T-cell (primary cell): ENCODE results near the gene INTS11. TPM values are rescaled to one million over a fixed set of nuclear protein-coding genes. Genes with fewer than 3 reads are reported as not detected.

ENCODE experiments used
- ATAC-seq, 4 experiments: fragments of 200-7000 bp in 3 of 4; fragments of 150-1000 bp in 1 of 4; cut with Tn5 transposase; replicated peaks in 1 of 4; 1 replicate in 3 of 4; 2 replicates in 1 of 4; pipeline ENCODE4 v1.10.0; 2021; ENCODE audit warnings: moderate library complexity in 3 of 4, mild to moderate bottlenecking in 2 of 4, moderate number of reproducible peaks in 1 of 4
- CTCF ChIA-PET, 2 donors: fragments of 300-600 bp; sonication (Branson Sonifier 250); formaldehyde crosslinking; loops; one replicate each; lab custom pipeline; 2022; ENCODE audit warnings: antibody characterized with exemption in 2 of 2; lab: Charles Lee
- POLR2A ChIA-PET, 2 donors: fragments of 300-600 bp; sonication (Branson Sonifier 250); formaldehyde crosslinking; loops; one replicate each; lab custom pipeline; 2022; ENCODE audit warnings: antibody characterized with exemption in 2 of 2; lab: Charles Lee
- DNase-seq, 35 experiments: peaks; one replicate each; pipeline versions ENCODE4 v3.0.0 to v3.0.0-alpha.2; 2013 to 2023
- H3K27ac ChIP-seq: one replicate; pipeline ENCODE4 v1.5.1; 2013; ENCODE audit warnings: low read length
- H3K27me3 ChIP-seq, 2 experiments: replicated peaks in 1 of 2; 1 replicate in 1 of 2; 2 replicates in 1 of 2; pipeline versions ENCODE4 v1.6.1 to v1.7.0; 2013; ENCODE audit warnings: low read length in 1 of 2, mixed read lengths in 1 of 2; ENCODE audit not compliant: control insufficient read depth in 2 of 2, insufficient read depth in 2 of 2; ENCODE audit errors: extremely low read depth in 1 of 2
- H3K36me3 ChIP-seq, 2 donors: 1 replicate in 1 of 2; 2 replicates in 1 of 2; pipeline versions ENCODE4 v1.6.1 to v1.7.0; 2013; ENCODE audit warnings: low read length in 1 of 2; ENCODE audit not compliant: control insufficient read depth in 2 of 2, insufficient read depth in 1 of 2; ENCODE audit errors: extremely low read depth in 1 of 2
- H3K4me1 ChIP-seq, 2 experiments: 1 replicate in 1 of 2; 2 replicates in 1 of 2; pipeline versions ENCODE4 v1.6.1 to v1.7.0; 2013; ENCODE audit warnings: low read length in 2 of 2, mixed read lengths in 1 of 2; ENCODE audit not compliant: insufficient read depth in 2 of 2, control insufficient read depth in 1 of 2; ENCODE audit errors: extremely low read depth in 1 of 2
- H3K4me3 ChIP-seq, 2 donors: 1 replicate in 1 of 2; 2 replicates in 1 of 2; pipeline versions ENCODE4 v1.5.1 to v1.7.0; 2013; ENCODE audit warnings: mild to moderate bottlenecking in 2 of 2, low read length in 1 of 2, moderate library complexity in 1 of 2; ENCODE audit not compliant: control insufficient read depth in 1 of 2; ENCODE audit errors: extremely low read depth in 1 of 2
- H3K9me3 ChIP-seq: 2 replicates; pipeline ENCODE4 v1.7.0; 2013
- H3K27ac Mint-ChIP-seq, 2 donors: one replicate each; pipeline ENCODE4 v1.8.0; 2020 to 2021; ENCODE audit warnings: mild to moderate bottlenecking in 2 of 2, mixed read lengths in 2 of 2
- H3K27me3 Mint-ChIP-seq, 2 donors: one replicate each; pipeline ENCODE4 v1.8.0; 2021 to 2022; ENCODE audit warnings: mixed read lengths in 2 of 2
- H3K36me3 Mint-ChIP-seq: one replicate; pipeline ENCODE4 v1.8.0; 2021; ENCODE audit warnings: mixed read lengths
- H3K4me1 Mint-ChIP-seq, 3 donors: one replicate each; pipeline ENCODE4 v1.8.0; 2020 to 2022; ENCODE audit warnings: mixed read lengths in 3 of 3, mild to moderate bottlenecking in 1 of 3
- H3K4me3 Mint-ChIP-seq, 3 donors: one replicate each; pipeline ENCODE4 v1.8.0; 2020 to 2022; ENCODE audit warnings: mild to moderate bottlenecking in 3 of 3, mixed read lengths in 3 of 3, moderate library complexity in 3 of 3
- H3K9me3 Mint-ChIP-seq, 3 donors: one replicate each; pipeline ENCODE4 v1.8.0; 2020 to 2022; ENCODE audit warnings: mixed read lengths in 3 of 3
- WGBS: methylation state at CpG from one replicate; pipeline ENCODE4 v1.1.5; 2013; ENCODE audit warnings: missing lambda C conversion rate; ENCODE audit not compliant: insufficient coverage; 5-methylcytosine and 5-hydroxymethylcytosine counted together
- total RNA-seq, 35 experiments: library from RNA in 6 of 35; stranded (reverse) in 6 of 35; fragments of 120-200 nt in 1 of 35; gene quantifications; one replicate each; pipeline versions ENCODE4 v1.2.1 to v1.2.4 and lab custom pipeline; 2013 to 2026

INTS11 gene
- total RNA-seq, 5 donors from 2014 or later (not counting 1 experiment from before 2014, with no cell fraction given) = 161 to 200 (median 182) TPM

- no peak overlapping the region for H3K4me3 Mint-ChIP-seq
- DNase-seq = no peak
- no peak for ATAC-seq
- H3K36me3 Mint-ChIP-seq = no peaks in the 10 kb centered on the region
- no peaks in the 10 kb centered on the region for H3K9me3 Mint-ChIP-seq
- Histone ChIP-seq H3K4me1 (no peaks in the 10 kb centered on the region), H3K27ac (no peak overlapping the region), H3K4me3 (no peak overlapping the region), H3K27me3 (peaks cover 0 to 25% of the 10 kb centered on the region in 2 experiments), H3K36me3 (no peaks in the 10 kb centered on the region), H3K9me3 (no peaks in the 10 kb centered on the region)
- CTCF ChIA-PET = no interaction called here
- no peak overlapping the region for H3K27ac Mint-ChIP-seq
- no peaks in the 10 kb centered on the region for H3K4me1 Mint-ChIP-seq
- POLR2A ChIA-PET = no interaction called here
- no peaks in the 10 kb centered on the region for H3K27me3 Mint-ChIP-seq
- WGBS = 94% methylated on average over 23 of the region's 32 CpGs
Measured at GRCh38 chr1:1284221-1285101, 40.0 kb downstream of the INTS11 start.

- WGBS = 33% methylated on average over 3 of the region's 9 CpGs
- Histone ChIP-seq H3K9me3 (no peaks in the 10 kb centered on the region), H3K36me3 (no peaks in the 10 kb centered on the region), H3K27me3 (peaks cover 0 to 25% of the 10 kb centered on the region in 2 experiments), H3K4me1 (no peaks in the 10 kb centered on the region), H3K27ac (no peak overlapping the region), H3K4me3 (no peak overlapping the region)
- Mint-ChIP-seq H3K4me1 (no peaks in the 10 kb centered on the region), H3K36me3 (no peaks in the 10 kb centered on the region), H3K4me3 (no peak overlapping the region), H3K27me3 (no peaks in the 10 kb centered on the region), H3K27ac (no peak overlapping the region), H3K9me3 (no peaks in the 10 kb centered on the region)
- ChIA-PET POLR2A (no interaction called here), CTCF (no interaction called here)
- DNase-seq (no peak), ATAC-seq (no peak)
Measured at GRCh38 chr1:1283821-1284220, 40.6 kb downstream of the INTS11 start.

GRCh38 chr1:1282998-1283397 is 41.5 kb downstream of the INTS11 start:
- Mint-ChIP-seq H3K9me3 (no peaks in the 10 kb centered on the region), H3K4me1 (no peaks in the 10 kb centered on the region), H3K27ac (no peak overlapping the region), H3K36me3 (no peaks in the 10 kb centered on the region), H3K4me3 (no peak overlapping the region), H3K27me3 (no peaks in the 10 kb centered on the region)
- CTCF ChIA-PET = no interaction called here
- Histone ChIP-seq H3K9me3 (no peaks in the 10 kb centered on the region), H3K27me3 (peaks cover 0 to 25% of the 10 kb centered on the region in 2 experiments), H3K27ac (no peak overlapping the region), H3K4me1 (no peaks in the 10 kb centered on the region), H3K4me3 (no peak overlapping the region), H3K36me3 (no peaks in the 10 kb centered on the region)
- ATAC-seq = no peak
- 89% methylated on average over 9 of the region's 14 CpGs for WGBS
- POLR2A ChIA-PET = no interaction called here
- DNase-seq = no peak

GRCh38 chr1:1281533-1282321 is 42.7 kb downstream of the INTS11 start:
- Histone ChIP-seq H3K27ac (no peak overlapping the region), H3K27me3 (peaks cover 0 to 20% of the 10 kb centered on the region in 2 experiments), H3K4me3 (no peak overlapping the region), H3K9me3 (no peaks in the 10 kb centered on the region), H3K36me3 (no peaks in the 10 kb centered on the region), H3K4me1 (no peaks in the 10 kb centered on the region)
- Mint-ChIP-seq H3K9me3 (no peaks in the 10 kb centered on the region), H3K27me3 (no peaks in the 10 kb centered on the region), H3K4me1 (no peaks in the 10 kb centered on the region), H3K4me3 (no peak overlapping the region), H3K27ac (no peak overlapping the region), H3K36me3 (no peaks in the 10 kb centered on the region)
- DNase-seq (no peak), ATAC-seq (no peak)
- POLR2A ChIA-PET = no interaction called here
- CTCF ChIA-PET = no interaction called here
- 69% methylated on average over 19 of the region's 26 CpGs for WGBS

GRCh38 chr1:1280782-1281481 is 43.5 kb downstream of the INTS11 start:
- Histone ChIP-seq H3K9me3 (no peaks in the 10 kb centered on the region), H3K27ac (no peak overlapping the region), H3K4me3 (no peak overlapping the region), H3K4me1 (no peaks in the 10 kb centered on the region), H3K27me3 (peaks cover 0 to 13% of the 10 kb centered on the region in 2 experiments), H3K36me3 (no peaks in the 10 kb centered on the region)
- WGBS = 88% methylated on average over 20 of the region's 21 CpGs
- no peak for DNase-seq
- ChIA-PET POLR2A (no interaction called here), CTCF (no interaction called here)
- no peaks in the 10 kb centered on the region for H3K4me1 Mint-ChIP-seq
- H3K9me3 Mint-ChIP-seq = no peaks in the 10 kb centered on the region
- no peak overlapping the region for H3K27ac Mint-ChIP-seq
- H3K36me3 Mint-ChIP-seq = no peaks in the 10 kb centered on the region
- H3K27me3 Mint-ChIP-seq = no peaks in the 10 kb centered on the region
- H3K4me3 Mint-ChIP-seq = no peak overlapping the region
- no peak for ATAC-seq

GRCh38 chr1:1279028-1279427 is 45.4 kb downstream of the INTS11 start:
- H3K27ac ChIP-seq = no peak overlapping the region
- CTCF ChIA-PET = interaction anchor here in 1 of 2 donors (0.7 kb wide), 1 partner anchor 15 kb away, joined by 3 read pairs; no protein-coding TSS in a partner anchor
- WGBS = 96% methylated on average over 10 of the region's 17 CpGs
- Mint-ChIP-seq H3K9me3 (no peaks in the 10 kb centered on the region), H3K36me3 (no peaks in the 10 kb centered on the region), H3K27me3 (no peaks in the 10 kb centered on the region), H3K27ac (no peak overlapping the region), H3K4me1 (peaks cover 0 to 6% (median 4%) of the 10 kb centered on the region in 3 donors), H3K4me3 (no peak overlapping the region)
- no peaks in the 10 kb centered on the region for H3K27me3 ChIP-seq
- H3K9me3 ChIP-seq = no peaks in the 10 kb centered on the region
- H3K36me3 ChIP-seq = no peaks in the 10 kb centered on the region
- H3K4me1 ChIP-seq = peaks cover 0 to 10% of the 10 kb centered on the region in 2 experiments
- no peak overlapping the region for H3K4me3 ChIP-seq
- ATAC-seq (no peak), DNase-seq (no peak)
- POLR2A ChIA-PET = interaction anchor here in 1 of 2 donors (0.6 kb wide), 1 partner anchor 14 kb away, joined by 4 read pairs; no protein-coding TSS in a partner anchor
